Ecto neural progenitor cell (in vitro differentiated cells): ENCODE results near the gene INF2.

ENCODE experiments used
- DNase-seq: peaks from one replicate; pipeline ENCODE4 v3.0.0-alpha.2; 2018; ENCODE audit warnings: low spot score

Gene INF2

DNA sequence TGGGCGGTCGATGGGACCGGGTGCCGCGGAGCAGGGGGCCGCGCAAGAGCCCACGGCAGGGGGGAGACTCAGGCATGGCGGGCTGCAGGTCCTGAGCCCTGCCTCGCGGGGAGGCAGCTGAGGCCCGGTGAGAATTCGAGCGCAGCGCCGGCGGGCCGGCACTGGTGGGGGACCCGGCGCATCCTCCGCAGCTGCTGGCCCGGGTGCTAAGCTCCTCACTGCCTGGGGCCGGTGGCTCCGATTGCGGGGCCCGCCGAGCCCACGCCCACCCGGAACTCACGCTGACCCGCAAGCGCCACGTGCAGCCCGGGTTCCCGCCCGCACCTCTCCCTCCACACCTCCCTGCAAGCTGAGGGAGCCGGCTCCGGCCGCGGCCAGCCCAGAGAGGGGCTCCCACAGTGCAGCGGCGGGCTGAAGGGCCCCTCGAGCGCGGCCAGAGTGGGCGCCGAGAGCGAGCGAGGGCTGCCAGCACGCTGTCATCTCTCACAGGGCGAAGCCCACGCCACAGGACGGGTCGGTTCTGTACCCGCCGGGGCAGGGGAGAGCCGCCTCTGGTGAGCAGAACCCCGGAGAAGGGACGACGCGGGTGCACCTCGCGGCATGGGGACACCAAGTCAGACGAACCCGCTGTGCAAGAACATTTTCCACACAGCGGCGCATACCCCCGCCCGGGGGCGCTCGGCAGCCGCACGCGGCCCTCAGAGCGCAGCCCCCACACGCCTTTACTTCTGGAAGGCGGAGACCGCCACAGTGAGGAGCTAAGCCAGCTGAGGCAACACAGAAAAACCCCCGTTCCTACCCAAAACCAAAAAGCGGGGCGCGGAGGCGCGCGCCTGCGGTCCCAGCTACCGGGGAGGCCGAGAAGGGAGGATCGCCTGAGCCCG lies 62.4 kb downstream of the INF2 start:
- DNase-seq, result no peak

DNA sequence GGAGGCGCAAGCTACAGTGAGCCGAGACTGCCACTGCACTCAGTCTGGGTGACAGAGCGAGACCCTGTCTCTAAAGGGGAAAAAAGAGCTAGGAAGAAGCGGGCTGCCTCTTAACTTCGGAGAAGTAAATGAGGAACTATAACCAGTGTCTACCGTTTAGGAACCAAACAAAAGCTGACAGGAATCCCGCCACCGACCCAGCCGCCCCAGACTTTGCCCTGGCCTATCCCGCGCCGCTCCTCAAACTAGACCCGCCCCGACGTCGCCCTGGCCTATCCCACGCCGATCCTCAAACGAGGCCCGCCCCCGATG lies 63.0 kb downstream of the INF2 start:
- no peak for DNase-seq

GRCh38 chr14:104752735-104753527 lies 63.5 kb downstream of the INF2 start, which contains the start of gene SIVA1:
Gene SIVA1, plus strand, starts transcription at chr14:104753147. Its CDS starts 55 bp downstream, at chr14:104753202.
- DNase-seq, result peak; percentile 100

- no peak for DNase-seq
Observed at GRCh38 chr14:104753528-104754212, 64.3 kb downstream of the INF2 start.

DNA sequence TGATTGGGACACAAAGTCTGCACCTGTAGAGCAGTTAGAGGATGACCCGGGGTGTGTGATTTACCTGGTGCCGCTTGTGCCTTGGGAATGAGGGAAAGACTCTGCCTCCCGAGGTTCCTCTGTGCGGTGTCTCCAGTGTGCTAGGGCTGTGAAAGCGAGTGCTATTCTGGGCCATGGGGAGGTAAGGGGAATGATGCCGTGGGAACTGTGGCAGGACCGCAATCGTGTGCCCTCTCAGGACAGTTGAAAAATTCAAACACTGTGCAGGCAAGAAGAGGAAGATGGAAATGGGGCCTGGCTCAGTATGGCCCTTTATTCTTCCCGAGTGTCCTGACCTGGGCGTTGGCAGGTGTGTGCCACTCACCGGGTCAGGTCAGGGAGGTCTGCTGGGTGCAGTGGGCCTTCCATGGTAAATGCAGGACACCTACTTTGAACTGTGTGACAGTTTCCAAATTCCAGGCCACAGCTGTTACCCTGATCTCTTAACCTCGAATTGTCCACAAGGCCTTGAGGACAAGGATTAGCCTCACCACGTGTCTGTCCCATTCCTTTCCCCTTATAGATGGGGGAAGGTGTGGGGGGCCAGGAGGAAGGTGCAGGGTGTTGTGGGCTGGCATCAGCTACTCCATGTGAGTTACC lies 64.9 kb downstream of the INF2 start:
- no peak for DNase-seq

DNA sequence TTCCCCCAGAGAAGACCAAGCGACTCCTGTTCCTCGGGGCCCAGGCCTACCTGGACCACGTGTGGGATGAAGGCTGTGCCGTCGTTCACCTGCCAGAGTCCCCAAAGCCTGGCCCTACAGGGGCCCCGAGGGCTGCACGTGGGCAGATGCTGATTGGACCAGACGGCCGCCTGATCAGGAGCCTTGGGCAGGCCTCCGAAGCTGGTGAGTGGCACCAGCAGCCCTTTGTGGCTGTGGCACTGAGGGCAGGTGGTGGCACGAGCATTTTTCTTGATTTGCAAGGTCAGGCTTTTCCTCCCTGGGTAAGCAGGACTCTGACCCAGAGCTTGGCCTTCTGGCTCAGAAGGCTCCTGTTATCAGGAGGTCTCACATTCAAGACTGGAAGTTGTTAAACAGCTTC lies 66.2 kb downstream of the INF2 start:
- no peak for DNase-seq

GRCh38 chr14:104756477-104757237 lies 67.2 kb downstream of the INF2 start:
- no peak for DNase-seq

DNA sequence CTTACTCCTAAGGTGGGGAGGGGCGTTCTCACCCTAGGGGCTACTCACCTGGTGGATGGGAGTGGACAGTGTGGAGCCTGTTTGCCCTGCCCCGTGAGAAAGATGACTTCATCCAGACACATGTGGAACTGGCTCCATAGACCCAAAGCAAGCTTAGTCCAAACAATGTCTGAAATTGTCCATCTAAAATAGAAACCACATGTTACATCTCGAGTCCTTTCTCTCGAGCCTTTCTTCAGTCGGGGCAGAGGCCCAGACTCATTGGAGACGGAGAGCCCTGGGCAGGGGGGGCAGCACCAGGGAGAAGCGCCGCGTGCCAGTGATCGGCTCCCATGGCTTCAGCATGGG lies 67.8 kb downstream of the INF2 start:
- no peak for DNase-seq

GRCh38 chr14:104757681-104758392 lies 68.4 kb downstream of the INF2 start:
- DNase-seq, result no peak

DNA sequence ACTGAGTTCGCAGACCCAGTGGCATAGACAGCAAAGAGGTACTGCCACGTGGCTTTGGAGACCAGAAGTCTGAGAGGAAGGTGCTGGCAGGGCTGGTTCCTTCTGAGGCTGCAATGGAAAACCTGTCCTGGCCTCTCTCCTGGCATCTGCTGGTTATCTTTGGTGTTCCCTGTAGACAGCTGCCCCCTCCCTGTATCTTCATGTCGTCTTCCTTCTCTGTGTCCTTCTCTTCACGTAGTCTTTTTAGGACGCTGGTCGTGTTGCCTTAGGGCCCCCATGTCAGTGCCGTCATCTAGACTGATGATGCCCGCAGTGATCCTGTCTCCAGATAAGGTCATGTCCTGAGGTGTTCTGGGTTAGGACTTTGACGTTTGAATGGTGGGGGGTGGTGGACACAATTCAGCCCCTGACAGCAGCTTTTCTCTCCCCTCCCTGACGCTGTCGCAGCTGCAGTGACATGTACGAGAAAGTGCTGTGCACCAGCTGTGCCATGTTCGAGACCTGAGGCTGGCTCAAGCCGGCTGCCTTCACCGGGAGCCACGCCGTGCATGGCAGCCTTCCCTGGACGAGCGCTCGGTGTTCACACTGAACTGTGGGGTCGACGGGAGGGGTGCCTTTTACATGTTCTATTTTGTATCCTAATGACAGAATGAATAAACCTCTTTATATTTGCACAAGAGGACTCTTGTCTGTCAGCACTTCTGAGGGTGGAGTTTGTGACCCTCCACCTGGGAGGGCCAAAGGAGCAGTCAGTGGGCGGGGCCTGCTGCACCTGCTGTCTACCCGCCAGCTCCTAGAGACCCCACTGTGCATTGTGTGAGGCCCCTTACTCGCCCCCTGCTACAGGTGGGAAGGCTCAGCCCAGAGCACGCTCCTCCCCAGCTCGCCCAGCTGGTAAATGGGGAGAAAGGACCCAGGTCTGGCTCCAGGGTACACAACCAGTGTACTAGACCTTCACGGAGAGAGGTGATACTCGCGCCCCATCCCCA lies 69.9 kb downstream of the INF2 start:
- DNase-seq, result no peak

DNA sequence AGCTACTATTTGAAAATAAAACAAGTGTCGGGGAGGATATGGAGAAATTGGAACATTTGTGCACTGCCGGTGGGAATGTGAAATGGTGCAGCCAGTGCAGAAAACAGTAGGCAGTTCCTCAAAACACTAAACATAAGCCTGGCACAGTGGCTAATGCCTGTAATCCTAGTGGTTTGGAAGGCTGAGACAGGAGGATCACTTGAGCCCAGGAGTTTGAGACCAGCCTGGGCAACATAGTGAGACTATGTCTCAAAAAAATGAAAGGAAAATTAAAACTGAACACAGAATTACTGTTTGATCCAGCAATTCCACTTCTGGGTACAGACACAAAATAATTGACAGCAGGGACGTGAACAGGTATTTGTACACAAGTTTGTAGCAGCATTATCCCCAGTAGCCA lies 76.1 kb downstream of the INF2 start:
- DNase-seq, result no peak

- no peak for DNase-seq
Observed at GRCh38 chr14:104766256-104766862, 76.9 kb downstream of the INF2 start.

- DNase-seq, result no peak
Observed at GRCh38 chr14:104766863-104767633, 77.6 kb downstream of the INF2 start.

GRCh38 chr14:104767634-104767918 lies 78.2 kb downstream of the INF2 start:
- DNase-seq, result no peak

DNA sequence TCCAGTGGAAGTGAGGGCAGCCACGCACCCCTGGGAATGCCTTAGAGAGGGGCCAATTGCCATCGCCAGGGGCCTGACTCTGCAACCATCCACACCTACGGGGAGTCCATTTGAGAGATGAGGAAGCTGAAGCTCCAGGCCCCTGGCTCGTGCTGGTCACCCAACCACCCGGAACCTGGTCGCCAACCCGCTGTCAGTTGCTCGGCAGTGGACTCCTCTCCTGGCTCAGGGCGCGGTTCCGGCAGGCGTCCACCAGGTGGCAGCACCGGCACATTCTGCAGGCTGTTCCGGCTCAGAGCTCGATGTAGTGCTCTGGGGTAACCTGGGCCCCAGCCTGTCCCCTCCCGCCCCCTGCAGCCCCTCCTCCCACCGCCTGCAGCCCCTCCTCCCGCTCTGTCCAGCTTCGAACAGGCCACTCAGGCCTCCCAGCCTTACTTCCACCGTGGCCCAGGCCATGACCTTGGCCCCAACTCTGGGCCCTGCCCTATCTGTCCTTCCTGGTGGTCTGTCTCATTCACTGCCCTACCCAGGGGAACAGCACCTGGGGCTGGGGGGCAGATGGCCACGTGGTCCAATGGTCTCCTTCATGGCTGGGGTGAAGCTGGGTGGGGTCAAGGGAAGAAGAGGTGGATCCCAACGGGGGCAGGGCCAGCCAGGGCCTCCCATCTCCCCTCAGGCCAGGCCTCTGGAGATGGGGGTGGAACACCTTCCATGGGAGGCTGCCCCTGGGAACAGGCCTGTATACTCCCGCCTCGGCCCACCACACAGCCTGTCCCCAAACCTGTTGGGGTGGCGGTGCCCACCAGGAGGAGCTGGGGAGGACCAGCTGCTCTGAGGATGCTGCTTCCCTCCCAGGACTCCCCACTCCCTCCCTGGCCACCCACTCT lies 79.3 kb downstream of the INF2 start:
- DNase-seq, result peak; percentile 96

- no peak for DNase-seq
Observed at GRCh38 chr14:104769324-104770071, 80.1 kb downstream of the INF2 start.

DNA sequence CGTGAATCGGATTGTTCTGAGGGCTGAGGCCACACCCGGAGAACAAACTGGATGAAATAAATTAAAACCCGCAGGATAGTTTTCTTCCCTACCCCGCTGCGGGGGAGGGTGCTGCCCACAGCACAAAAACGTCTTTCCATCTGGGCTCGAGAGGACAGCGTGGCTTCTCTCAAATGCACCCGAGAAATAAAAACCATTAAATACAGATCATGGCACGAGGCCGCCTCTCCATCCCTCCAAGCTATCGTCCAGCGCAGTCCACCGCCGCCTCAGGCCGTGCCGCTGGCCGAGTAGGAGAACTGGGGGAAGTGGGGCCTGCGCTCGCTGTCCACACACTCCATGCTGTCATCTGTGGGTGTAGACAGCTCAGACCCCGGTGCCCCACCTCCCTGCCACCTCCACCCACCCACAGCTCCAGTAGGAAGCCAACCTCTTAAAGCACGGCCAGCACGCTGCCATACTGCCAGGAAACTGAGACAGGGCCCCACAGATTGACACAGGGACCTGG lies 80.7 kb downstream of the INF2 start:
- no peak for DNase-seq
